A673 (cell line): Measurements from ENCODE around the gene SUSD6. TPM values are rescaled to one million over a fixed set of nuclear protein-coding genes. Genes with fewer than 3 reads are reported as not detected.

Experiments
- BruUV-seq: library from RNA; stranded (reverse); fragments of 400-500 nt; replicated peaks from 2 replicates; lab custom pipeline; 2021; lab: Mats Ljungman, UMichigan
- CTCF ChIA-PET: fragments of 300-600 bp; sonication (Branson Sonifier 250); formaldehyde crosslinking; loops from one replicate; lab custom pipeline; 2022; ENCODE audit warnings: antibody characterized with exemption; lab: Charles Lee
- POLR2A ChIA-PET: fragments of 300-600 bp; sonication (Branson Sonifier 250); formaldehyde crosslinking; loops from one replicate; lab custom pipeline; 2022; ENCODE audit warnings: antibody characterized with exemption; ENCODE audit not compliant: low non-redundant PET; lab: Charles Lee
- DNase-seq: peaks from one replicate; pipeline ENCODE4 v3.0.0-alpha.2; 2015; ENCODE audit warnings: low spot score
- H3K27ac ChIP-seq: fragments of 200-600 bp; sonication (generic); 2 replicates; pipeline ENCODE4 v1.5.1; 2016; ENCODE audit warnings: mixed run types, low read depth, mild to moderate bottlenecking, mixed read lengths, antibody characterized with exemption, low read length; ENCODE audit not compliant: poor library complexity, severe bottlenecking
- H3K27me3 ChIP-seq: fragments of 200-600 bp; sonication (generic); replicated peaks from 2 replicates; pipeline ENCODE4 v1.6.1; 2017; ENCODE audit warnings: mixed run types, low read depth, mild to moderate bottlenecking, mixed read lengths, antibody characterized with exemption, low read length; ENCODE audit not compliant: insufficient read depth, poor library complexity
- H3K36me3 ChIP-seq: fragments of 200-600 bp; sonication (generic); 2 replicates; pipeline ENCODE4 v1.6.1; 2016; ENCODE audit warnings: mixed run types, mild to moderate bottlenecking, mixed read lengths, antibody characterized with exemption, low read length; ENCODE audit not compliant: insufficient read depth, poor library complexity, severe bottlenecking
- H3K4me1 ChIP-seq: fragments of 200-600 bp; sonication (generic); 2 replicates; pipeline ENCODE4 v1.6.1; 2017; ENCODE audit warnings: mixed run types, mild to moderate bottlenecking, mixed read lengths, antibody characterized with exemption, low read length; ENCODE audit not compliant: insufficient read depth, poor library complexity, severe bottlenecking
- H3K4me3 ChIP-seq: fragments of 200-600 bp; sonication (generic); 2 replicates; pipeline ENCODE4 v1.5.1; 2016; ENCODE audit warnings: low read depth, mixed run types, mild to moderate bottlenecking, mixed read lengths, low read length; ENCODE audit not compliant: poor library complexity, severe bottlenecking
- H3K9me3 ChIP-seq: fragments of 200-600 bp; sonication (generic); 2 replicates; pipeline ENCODE4 v1.6.1; 2016; ENCODE audit warnings: mixed run types, low read depth, mild to moderate bottlenecking, mixed read lengths, antibody characterized with exemption, low read length; ENCODE audit not compliant: poor library complexity, severe bottlenecking
- EZH2 ChIP-seq: fragments of 200-600 bp; sonication (generic); IDR thresholded peaks from 2 replicates; pipeline ENCODE4 v1.6.1; 2017; ENCODE audit warnings: borderline replicate concordance, low read depth, mild to moderate bottlenecking, mixed read lengths, antibody characterized with exemption, low read length; ENCODE audit not compliant: poor library complexity, severe bottlenecking
- intact Hi-C: fragments of 100-400 bp; cut with micrococcal nuclease; formaldehyde crosslinking; loops from one replicate; pipeline ENCODE4 v1.10.0; 2022; ENCODE audit not compliant: unreplicated experiment
- total RNA-seq: library from RNA; stranded (reverse); gene quantifications from 2 replicates; pipeline ENCODE4 v1.2.3, GENCODE V29; 2021
- TF ChIP-seq, protein P1 (sequence below): fragments of 300-800, 200-600 bp; sonication (generic); conservative IDR thresholded peaks from 2 replicates; pipeline ENCODE4 v1.5.1; 2017; ENCODE audit warnings: low read depth, mild to moderate bottlenecking, antibody characterized with exemption, low read length, moderate library complexity, mixed read lengths

SUSD6 gene
- total RNA-seq, 1 experiment from 2014 or later = 9.2 TPM

DNA sequence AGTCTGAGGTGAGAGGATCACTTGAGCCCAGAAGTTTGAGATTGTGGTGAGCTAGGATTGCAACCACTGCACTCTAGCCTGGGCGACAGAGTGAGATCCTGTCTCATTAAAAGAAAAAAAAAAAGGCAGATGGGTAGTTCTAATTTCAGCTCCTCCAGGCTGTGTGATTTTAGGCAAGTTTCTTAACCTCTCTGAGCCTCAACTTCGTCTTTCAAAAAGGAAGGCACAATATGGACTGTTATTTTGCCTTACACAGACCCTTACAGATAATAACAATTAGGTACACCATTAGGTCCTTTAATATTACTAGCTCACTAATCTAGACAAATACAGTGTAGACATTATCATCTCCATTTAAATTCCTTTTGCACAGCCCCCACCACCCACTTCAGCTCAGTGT is 31.9 kb upstream of the SUSD6 start:
- Histone ChIP-seq H3K9me3 (no peaks in the 10 kb centered on the region), H3K36me3 (no peaks in the 10 kb centered on the region), H3K27ac (no peak overlapping the region), H3K27me3 (peaks cover 38% of the 10 kb centered on the region), H3K4me3 (no peak overlapping the region), H3K4me1 (peaks cover 1% of the 10 kb centered on the region)
- intact Hi-C loops = no loop called here
- no peak for TF ChIP-seq EZH2
- TF ChIP-seq, protein P1, sequence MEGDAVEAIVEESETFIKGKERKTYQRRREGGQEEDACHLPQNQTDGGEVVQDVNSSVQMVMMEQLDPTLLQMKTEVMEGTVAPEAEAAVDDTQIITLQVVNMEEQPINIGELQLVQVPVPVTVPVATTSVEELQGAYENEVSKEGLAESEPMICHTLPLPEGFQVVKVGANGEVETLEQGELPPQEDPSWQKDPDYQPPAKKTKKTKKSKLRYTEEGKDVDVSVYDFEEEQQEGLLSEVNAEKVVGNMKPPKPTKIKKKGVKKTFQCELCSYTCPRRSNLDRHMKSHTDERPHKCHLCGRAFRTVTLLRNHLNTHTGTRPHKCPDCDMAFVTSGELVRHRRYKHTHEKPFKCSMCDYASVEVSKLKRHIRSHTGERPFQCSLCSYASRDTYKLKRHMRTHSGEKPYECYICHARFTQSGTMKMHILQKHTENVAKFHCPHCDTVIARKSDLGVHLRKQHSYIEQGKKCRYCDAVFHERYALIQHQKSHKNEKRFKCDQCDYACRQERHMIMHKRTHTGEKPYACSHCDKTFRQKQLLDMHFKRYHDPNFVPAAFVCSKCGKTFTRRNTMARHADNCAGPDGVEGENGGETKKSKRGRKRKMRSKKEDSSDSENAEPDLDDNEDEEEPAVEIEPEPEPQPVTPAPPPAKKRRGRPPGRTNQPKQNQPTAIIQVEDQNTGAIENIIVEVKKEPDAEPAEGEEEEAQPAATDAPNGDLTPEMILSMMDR = no peak
- POLR2A ChIA-PET = interaction anchor here (0.6 kb wide), 1 partner anchor 131 kb away, joined by 4 read pairs; no protein-coding TSS in a partner anchor
- no peak for DNase-seq
- BruUV-seq = no TSS peak
- CTCF ChIA-PET = interaction anchor here (0.6 to 1.2 kb wide), 3 partner anchors 17 to 148 kb away, joined by 3 read pairs; no protein-coding TSS in a partner anchor

- peaks cover 34% of the 10 kb centered on the region for H3K27me3 ChIP-seq
- no peak overlapping the region for H3K4me3 ChIP-seq
- H3K27ac ChIP-seq = no peak overlapping the region
- CTCF ChIA-PET = interaction anchor here (0.6 to 1.2 kb wide), 4 partner anchors 16 to 298 kb away, joined by 3 to 4 read pairs (median 3); no protein-coding TSS in a partner anchor
- TF ChIP-seq EZH2 = no peak
- TF ChIP-seq, protein P1 = peak; percentile 73
- intact Hi-C loops = loop anchor here (5.0 kb wide), 1 partner anchor 447 kb away; no protein-coding TSS in a partner anchor
- no TSS peak for BruUV-seq
- no peaks in the 10 kb centered on the region for H3K9me3 ChIP-seq
- no peaks in the 10 kb centered on the region for H3K4me1 ChIP-seq
- H3K36me3 ChIP-seq = no peaks in the 10 kb centered on the region
- DNase-seq = peak; percentile 74
- POLR2A ChIA-PET = no interaction called here
These were observed 31.3 kb upstream of the SUSD6 start for GRCh38 chr14:69580009-69580577.

DNA sequence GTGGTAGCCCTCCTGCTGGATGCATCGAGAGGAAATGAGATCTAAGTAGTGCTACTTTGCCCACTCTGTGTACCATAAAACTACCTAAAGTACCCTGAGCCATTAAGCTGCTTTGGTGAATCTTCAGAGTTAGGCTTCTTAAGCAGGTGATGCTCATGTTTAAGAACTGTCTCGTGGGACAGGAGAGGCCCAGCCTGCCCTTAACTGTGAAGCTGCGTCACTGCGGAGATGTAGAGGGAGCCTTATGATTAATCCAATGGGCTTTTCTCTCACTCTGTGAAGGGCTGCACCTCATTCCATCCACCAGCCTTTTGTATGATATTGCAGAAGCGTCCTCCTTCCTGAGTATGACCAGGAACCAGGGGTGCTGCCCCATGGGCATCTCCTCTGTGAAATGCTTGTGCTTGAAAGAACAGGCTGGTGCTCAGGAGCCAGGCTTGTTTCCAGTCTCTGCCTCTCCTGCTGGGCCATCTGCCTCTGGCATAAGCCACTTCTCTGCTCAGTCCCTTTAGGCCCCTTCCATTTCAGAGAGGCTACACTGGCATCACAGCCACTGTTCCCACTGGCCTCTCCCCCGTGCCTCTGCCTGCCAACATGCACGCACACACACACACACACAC is 30.0 kb upstream of the SUSD6 start:
- Histone ChIP-seq H3K27ac (no peak overlapping the region), H3K9me3 (no peaks in the 10 kb centered on the region), H3K27me3 (peaks cover 22% of the 10 kb centered on the region), H3K4me3 (no peak overlapping the region), H3K4me1 (no peaks in the 10 kb centered on the region), H3K36me3 (no peaks in the 10 kb centered on the region)
- DNase-seq = no peak
- ChIA-PET CTCF (no interaction called here), POLR2A (no interaction called here)
- no TSS peak for BruUV-seq
- intact Hi-C loops = loop anchor here (5.0 kb wide), 1 partner anchor 446 kb away; no protein-coding TSS in a partner anchor
- TF ChIP-seq EZH2 = no peak
